ENCODE results near the gene GJB1. TPM values are rescaled to one million over a fixed set of nuclear protein-coding genes. Genes with fewer than 3 reads are reported as not detected.

GJB1 gene
- total and polyA plus RNA-seq, 9 of the 15 experiments (the other 6 are each of a cell fraction or from before 2014, with no cell fraction given) = 0.11 TPM; not detected in 8

DNA sequence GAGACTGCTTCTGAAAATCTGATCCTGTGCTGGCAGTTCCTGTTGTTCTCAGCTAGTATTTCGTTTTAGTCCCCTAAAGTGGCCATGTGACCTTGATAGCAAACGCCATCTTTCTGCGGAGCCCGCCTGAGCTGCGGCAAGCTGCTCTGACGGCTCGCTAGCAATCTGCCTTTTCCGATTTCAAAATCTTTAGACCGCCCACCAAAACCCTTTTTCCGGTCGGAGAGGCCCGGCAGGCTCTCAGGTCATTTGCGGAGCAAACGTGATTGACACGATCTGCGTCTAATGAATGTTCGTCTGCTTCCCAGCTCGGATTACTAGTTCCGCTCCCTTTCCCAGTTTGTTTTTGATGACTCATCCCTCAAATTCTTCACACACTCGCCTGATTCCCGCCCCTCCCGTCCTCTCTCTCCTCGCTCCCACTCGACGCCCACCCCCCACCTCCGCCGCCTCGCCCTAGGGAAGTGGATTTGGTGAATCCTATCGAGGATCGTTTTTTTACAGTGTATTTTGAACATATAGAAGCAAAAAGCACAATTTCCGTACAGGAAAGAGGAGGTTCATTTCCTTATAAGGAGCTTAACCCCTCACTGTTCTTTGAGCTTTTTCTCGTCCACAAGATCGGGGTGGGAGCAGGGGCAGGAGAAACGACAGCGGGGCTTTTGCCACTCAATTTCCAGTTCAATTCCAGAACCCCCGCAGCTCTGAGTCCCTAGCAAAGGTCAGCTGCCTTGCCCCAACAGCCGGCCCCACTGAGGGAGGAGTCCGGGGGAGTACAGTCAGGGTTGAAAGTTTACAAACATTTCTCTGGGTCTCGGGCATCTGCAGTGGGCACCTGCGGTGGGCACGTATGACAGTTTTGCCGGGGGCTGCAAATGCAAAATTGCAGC lies 40.9 kb upstream of the GJB1 start (continued):
- TF ChIP-seq, protein P1, sequence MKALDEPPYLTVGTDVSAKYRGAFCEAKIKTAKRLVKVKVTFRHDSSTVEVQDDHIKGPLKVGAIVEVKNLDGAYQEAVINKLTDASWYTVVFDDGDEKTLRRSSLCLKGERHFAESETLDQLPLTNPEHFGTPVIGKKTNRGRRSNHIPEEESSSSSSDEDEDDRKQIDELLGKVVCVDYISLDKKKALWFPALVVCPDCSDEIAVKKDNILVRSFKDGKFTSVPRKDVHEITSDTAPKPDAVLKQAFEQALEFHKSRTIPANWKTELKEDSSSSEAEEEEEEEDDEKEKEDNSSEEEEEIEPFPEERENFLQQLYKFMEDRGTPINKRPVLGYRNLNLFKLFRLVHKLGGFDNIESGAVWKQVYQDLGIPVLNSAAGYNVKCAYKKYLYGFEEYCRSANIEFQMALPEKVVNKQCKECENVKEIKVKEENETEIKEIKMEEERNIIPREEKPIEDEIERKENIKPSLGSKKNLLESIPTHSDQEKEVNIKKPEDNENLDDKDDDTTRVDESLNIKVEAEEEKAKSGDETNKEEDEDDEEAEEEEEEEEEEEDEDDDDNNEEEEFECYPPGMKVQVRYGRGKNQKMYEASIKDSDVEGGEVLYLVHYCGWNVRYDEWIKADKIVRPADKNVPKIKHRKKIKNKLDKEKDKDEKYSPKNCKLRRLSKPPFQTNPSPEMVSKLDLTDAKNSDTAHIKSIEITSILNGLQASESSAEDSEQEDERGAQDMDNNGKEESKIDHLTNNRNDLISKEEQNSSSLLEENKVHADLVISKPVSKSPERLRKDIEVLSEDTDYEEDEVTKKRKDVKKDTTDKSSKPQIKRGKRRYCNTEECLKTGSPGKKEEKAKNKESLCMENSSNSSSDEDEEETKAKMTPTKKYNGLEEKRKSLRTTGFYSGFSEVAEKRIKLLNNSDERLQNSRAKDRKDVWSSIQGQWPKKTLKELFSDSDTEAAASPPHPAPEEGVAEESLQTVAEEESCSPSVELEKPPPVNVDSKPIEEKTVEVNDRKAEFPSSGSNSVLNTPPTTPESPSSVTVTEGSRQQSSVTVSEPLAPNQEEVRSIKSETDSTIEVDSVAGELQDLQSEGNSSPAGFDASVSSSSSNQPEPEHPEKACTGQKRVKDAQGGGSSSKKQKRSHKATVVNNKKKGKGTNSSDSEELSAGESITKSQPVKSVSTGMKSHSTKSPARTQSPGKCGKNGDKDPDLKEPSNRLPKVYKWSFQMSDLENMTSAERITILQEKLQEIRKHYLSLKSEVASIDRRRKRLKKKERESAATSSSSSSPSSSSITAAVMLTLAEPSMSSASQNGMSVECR (CRISPR knock-in tag; IDR thresholded peaks at IDR 0.05) = no peak
- TF ChIP-seq, protein P2, sequence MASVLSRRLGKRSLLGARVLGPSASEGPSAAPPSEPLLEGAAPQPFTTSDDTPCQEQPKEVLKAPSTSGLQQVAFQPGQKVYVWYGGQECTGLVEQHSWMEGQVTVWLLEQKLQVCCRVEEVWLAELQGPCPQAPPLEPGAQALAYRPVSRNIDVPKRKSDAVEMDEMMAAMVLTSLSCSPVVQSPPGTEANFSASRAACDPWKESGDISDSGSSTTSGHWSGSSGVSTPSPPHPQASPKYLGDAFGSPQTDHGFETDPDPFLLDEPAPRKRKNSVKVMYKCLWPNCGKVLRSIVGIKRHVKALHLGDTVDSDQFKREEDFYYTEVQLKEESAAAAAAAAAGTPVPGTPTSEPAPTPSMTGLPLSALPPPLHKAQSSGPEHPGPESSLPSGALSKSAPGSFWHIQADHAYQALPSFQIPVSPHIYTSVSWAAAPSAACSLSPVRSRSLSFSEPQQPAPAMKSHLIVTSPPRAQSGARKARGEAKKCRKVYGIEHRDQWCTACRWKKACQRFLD (CRISPR knock-in tag; IDR thresholded peaks at IDR 0.05) = peak; percentile 84
- TF ChIP-seq, protein P3, sequence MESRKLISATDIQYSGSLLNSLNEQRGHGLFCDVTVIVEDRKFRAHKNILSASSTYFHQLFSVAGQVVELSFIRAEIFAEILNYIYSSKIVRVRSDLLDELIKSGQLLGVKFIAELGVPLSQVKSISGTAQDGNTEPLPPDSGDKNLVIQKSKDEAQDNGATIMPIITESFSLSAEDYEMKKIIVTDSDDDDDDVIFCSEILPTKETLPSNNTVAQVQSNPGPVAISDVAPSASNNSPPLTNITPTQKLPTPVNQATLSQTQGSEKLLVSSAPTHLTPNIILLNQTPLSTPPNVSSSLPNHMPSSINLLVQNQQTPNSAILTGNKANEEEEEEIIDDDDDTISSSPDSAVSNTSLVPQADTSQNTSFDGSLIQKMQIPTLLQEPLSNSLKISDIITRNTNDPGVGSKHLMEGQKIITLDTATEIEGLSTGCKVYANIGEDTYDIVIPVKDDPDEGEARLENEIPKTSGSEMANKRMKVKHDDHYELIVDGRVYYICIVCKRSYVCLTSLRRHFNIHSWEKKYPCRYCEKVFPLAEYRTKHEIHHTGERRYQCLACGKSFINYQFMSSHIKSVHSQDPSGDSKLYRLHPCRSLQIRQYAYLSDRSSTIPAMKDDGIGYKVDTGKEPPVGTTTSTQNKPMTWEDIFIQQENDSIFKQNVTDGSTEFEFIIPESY (CRISPR knock-in tag; IDR thresholded peaks at IDR 0.05) = no peak
- TF ChIP-seq XRCC4 (IDR thresholded peaks at IDR 0.05; ENCODE audit: extremely low read depth, insufficient read depth, insufficient read length) = no peak
- no peak for TF ChIP-seq E2F3 (CRISPR knock-in tag; IDR thresholded peaks at IDR 0.05)
- peak; percentile 30; the same call in 1 of the 2 replicates for TF ChIP-seq SOX6 (IDR thresholded peaks at IDR 0.05)
- TF ChIP-seq KAT8 (IDR thresholded peaks at IDR 0.05; ENCODE audit: low read depth) = no peak
- TF ChIP-seq, protein P4, sequence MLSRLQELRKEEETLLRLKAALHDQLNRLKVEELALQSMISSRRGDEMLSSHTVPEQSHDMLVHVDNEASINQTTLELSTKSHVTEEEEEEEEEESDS (CRISPR knock-in tag; IDR thresholded peaks at IDR 0.05) = no peak
- TF ChIP-seq PATZ1 (CRISPR knock-in tag; IDR thresholded peaks at IDR 0.05; ENCODE audit: borderline replicate concordance) = no peak
- TF ChIP-seq TFAP4 (CRISPR knock-in tag; IDR thresholded peaks at IDR 0.05; ENCODE audit: borderline replicate concordance) = peak; percentile 34; the same call in 1 of the 2 replicates
- TF ChIP-seq, protein P5, sequence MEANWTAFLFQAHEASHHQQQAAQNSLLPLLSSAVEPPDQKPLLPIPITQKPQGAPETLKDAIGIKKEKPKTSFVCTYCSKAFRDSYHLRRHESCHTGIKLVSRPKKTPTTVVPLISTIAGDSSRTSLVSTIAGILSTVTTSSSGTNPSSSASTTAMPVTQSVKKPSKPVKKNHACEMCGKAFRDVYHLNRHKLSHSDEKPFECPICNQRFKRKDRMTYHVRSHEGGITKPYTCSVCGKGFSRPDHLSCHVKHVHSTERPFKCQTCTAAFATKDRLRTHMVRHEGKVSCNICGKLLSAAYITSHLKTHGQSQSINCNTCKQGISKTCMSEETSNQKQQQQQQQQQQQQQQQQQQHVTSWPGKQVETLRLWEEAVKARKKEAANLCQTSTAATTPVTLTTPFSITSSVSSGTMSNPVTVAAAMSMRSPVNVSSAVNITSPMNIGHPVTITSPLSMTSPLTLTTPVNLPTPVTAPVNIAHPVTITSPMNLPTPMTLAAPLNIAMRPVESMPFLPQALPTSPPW (CRISPR knock-in tag; IDR thresholded peaks at IDR 0.05) = peak; percentile 56; the same call in 1 of the 2 replicates
- no peak for TF ChIP-seq TRIM24 (IDR thresholded peaks at IDR 0.05)

Data from K562 (cell line).